HG02885 (cell line): ENCODE data around the gene HOMER1.
"Not testable (repeated sequence)": the region's sequence is repeated elsewhere in the genome, so short reads cannot be mapped to it uniquely, and the experiment has no call there.

ENCODE experiments used
- ATAC-seq: cut with Tn5 transposase; IDR thresholded peaks from one replicate; pipeline ENCODE4 v1.9.1; 2021; ENCODE audit warnings: mild to moderate bottlenecking; ENCODE audit not compliant: unreplicated experiment, poor library complexity

The HOMER1 gene

DNA sequence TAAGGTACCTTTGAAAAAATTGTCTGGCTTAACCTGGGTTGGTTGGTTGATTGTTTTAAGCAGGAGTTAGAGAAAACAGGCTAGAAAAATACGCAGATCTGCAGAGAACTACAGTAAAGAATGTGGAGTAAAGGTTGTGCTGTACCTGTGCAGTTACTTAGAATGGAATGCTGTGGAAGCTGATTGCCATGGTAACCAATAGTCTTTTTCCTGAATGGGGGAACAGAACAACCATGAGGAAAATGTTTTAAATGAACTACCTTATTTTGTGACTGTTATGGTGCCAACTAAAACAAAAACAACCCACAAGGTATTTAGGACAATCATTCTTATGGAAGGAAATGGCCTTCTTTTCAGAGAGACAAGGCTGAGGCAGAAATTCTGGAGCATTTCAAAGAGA lies 4.8 kb upstream of the HOMER1 start:
- ATAC-seq: no peak

GRCh38 chr5:79517601-79518000 lies 3.7 kb upstream of the HOMER1 start:
- ATAC-seq: no peak

GRCh38 chr5:79516986-79517385 lies 3.1 kb upstream of the HOMER1 start:
- ATAC-seq: no peak

GRCh38 chr5:79516331-79516730 lies 2.4 kb upstream of the HOMER1 start:
- not testable (repeated sequence) for ATAC-seq

GRCh38 chr5:79514391-79515105 lies 614 bp upstream of the HOMER1 start:
- peak; percentile 86 for ATAC-seq

- ATAC-seq: no peak
Measured at GRCh38 chr5:79513308-79513703, 628 bp downstream of the HOMER1 start.

DNA sequence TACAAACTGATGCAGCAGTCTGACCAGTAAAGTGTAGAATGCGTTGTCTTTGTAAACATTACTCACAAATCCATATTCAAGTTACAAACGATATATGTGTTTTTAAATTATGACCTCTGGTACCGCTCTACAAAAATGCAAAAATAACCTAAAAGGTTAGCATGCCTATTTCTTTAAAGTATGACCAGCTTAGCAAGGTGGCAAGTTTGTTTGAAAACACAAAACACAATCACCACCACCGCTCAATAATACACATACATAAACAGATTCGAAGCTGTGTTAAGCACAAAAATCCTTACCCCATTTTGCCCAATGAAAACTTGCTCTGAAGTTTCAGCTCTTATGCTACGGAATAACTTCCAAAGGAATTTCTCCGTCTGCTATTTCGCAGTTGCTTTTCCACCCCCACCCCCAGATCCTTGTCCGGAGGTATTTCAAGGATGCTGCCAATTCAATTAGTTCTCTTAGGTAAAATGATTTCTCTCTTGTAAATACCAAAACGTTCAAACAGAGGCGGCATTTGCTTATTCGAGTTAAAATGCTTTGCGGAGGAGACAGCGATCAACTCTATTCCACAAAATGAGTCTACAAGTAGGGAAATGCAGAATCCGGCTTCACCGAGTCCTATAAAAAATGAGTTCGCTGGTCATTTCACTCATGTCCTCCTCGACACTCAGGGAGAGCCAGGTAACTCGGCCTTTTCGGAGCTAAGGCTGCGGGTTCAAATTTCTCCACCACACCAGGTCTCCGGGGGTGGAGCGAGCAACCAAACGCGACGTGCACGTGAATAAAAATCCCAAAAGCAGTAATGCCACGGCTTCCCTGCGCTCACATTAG lies 1.2 kb downstream of the HOMER1 start:
- no peak for ATAC-seq

- ATAC-seq: no peak
Measured at GRCh38 chr5:79512049-79512448, 1.9 kb downstream of the HOMER1 start.

DNA sequence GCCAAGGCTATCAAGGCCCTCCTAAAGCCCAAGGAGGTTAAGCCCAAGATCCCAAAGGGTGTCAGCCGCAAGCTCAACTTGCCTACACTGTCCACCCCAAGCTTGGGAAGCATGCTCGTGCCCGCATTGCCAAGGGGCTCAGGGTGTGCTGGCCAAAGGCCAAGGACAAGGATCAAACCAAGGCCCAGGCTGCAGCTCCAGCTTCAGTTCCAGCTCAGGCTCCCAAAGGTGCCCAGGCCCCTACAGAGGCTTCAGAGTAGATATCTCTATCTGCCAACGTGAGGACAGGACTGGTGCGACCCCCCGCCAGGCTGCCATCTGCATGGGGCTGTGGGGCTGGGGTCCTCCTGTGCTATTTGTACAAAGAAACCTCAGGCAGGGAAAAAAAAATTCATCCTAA lies 3.3 kb downstream of the HOMER1 start:
- ATAC-seq: no peak

- no peak for ATAC-seq
Measured at GRCh38 chr5:79509244-79509885, 4.6 kb downstream of the HOMER1 start.

- ATAC-seq: no peak
Measured at GRCh38 chr5:79508794-79509193, 5.1 kb downstream of the HOMER1 start.

DNA sequence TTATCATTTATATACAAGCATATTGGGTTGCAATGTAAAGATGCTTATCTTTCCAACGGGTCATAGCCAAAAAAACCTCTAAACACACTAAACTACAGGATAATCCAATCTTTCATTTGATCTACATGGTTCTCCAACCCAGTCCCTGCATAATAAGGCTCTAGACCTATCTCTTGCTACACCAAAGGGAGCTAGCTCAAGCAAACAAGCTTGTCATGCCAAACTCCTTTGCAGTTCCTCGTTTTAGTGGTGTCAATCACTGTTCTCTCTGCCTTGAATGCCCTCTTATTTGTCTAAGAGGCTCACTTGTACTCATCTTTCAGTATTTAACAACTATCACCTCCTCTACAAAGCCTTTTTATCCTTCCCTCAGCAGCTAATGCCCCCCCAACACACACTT lies 5.6 kb downstream of the HOMER1 start:
- ATAC-seq: no peak

DNA sequence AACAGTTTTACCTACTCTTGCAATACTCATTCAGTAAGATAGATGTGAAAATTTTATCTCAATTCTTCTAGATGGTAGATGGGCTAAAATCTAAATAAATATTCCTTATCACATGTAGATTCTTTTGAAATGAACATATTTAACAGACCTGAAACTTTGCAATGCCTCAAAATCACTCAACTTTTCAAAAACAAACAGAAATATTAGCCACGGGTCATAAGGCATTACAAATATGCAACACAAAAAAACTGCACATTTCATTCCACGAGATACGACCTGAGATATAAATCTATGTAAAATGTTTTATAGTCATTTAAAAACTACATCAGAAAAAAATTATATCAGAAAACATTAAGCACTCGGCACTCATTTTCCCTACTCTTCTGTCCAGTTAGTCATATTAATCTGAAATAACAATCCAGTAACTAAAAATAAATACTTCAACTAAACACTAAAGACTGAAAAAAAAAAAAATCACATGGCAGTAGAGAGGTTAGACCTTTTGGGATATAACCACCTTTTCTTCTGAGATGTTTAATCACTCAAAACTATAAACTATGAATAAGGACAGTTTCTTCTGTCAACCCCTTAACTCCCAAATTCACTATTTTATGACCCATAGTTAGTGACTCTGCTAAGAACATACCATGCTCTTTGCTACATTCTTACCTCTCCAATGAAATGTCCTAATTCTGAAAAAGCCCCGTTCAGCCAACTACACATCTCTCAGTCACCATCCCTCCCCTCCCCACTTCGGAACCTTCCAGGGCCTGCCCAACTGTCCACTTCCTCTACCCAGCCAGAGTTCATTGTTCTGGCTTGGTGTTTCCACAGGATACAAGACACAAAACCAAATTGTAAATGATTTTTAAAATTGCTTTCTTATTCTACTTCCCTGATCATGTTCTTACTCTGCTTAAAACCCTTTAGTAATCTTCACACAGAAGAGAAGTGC lies 6.4 kb downstream of the HOMER1 start:
- no peak for ATAC-seq

DNA sequence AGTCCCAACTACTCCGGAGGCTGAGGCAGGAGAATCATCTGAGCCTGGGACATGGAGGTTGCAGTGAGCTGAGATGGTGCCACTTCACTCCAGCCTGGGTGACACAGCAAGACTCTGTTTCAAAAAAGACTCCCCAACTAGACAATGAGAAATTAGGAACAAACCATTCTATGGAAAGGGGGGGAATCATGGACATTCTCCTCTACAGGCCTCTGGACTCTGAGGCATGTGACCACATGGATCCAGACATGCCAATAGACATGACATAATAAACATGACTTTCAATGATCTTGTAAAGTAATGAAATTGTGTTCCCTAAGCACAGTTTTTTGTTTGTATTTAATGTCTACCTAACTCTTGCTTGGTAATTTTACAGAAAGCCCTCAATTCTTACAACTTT lies 8.8 kb downstream of the HOMER1 start:
- ATAC-seq: no peak

DNA sequence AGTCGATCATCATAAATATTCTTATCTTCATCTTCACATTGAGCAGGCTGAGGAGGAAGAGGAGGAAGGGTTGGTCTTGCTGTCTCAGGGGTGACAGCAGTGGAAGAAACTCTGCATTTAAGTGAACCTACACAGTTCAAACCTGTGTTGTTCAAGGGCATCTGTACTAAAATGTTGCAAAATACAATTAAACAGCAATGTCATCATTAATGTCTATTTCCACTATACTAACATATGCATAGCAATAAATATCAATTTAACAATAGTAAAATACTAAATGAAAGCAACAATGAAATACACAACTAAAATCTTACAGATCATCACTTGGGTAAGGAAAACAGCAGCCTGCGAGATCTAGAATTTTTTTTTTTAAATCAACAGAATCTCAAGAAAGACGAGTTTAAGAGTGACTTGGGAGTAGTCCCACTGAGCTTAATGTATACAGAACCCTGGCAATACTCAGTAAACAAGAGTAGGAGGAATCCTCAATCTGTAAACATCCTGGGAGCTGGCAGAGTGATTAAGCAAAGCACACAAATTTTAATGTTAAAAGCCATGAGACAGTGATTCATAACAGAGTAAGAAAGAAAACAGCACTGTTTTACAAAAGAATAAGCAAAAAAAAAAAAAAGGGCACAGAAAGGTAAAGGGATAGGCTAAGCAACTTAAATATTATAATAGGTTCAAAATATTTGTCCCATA lies 10.0 kb downstream of the HOMER1 start:
- no peak for ATAC-seq

DNA sequence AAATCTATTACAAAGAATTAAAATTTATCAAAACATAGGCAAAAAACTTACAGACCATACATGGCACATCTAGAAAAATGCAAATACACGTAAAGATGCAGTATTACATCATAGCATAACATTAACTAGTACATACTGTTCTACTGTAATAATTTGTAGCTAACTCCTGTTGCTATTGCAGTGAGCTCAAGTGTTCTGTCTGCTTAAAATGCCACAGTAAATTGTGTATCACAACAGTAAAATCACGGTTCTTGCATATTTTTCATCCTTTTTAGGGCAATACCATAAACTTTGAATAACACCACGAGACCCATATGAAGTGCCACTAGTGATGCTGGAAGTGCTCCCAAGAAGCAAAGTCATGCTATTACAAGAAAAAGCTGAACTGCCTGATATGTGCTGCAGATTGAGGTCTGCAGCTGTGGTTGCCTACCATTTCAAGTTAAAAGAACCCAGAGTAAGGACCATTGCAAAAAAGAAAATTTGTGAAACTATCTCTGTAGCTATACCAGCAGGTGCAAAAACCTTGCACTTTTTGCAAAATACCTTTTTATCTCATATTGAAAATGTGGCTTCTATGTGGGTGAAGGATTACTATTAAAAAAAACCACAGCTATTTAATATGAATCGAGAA lies 14.2 kb downstream of the HOMER1 start:
- ATAC-seq: no peak

- no peak for ATAC-seq
Measured at GRCh38 chr5:79495311-79495710, 18.6 kb downstream of the HOMER1 start.

DNA sequence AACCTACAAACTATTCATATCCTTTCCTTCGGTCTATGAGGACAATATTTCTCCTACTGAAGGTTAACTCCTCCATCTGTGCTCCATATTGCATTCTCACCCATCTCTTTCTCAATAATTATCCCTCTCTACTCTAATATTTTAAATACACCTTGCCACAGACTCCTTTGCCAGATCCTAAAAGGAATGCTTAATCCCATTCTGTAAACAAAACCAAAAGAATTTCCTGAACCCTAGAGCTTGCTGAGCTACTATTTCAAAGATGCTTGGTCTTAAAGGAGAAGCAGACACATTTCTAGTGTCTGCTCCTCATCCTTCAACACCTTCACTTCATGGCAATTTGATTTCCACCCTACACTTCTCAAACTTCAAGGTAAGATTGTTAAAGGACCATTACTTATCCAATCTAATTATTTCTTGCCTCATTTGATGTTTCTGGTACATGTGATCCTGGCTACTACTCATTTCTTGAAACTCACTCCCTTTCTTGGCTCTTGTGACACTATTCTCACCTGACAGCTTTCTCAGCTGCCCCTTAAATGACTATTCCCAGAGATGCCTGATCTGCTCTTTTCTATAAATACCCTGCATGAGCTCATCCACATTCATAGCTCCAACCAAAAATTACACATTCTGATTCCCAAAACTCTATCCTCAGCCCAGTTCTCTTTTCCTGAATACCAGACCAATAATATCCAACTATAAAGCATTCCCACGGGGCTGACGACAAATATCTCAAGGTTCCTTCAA lies 20.2 kb downstream of the HOMER1 start:
- ATAC-seq: no peak
